Neural crest cell (in vitro differentiated cells): ENCODE results near the gene EXOC4. TPM values are rescaled to one million over a fixed set of nuclear protein-coding genes. Genes with fewer than 3 reads are reported as not detected.

Experiments
- DNase-seq: peaks from one replicate; pipeline ENCODE4 v3.0.0; 2021; ENCODE audit warnings: low read depth, mixed read lengths, low spot score
- H3K27ac Mint-ChIP-seq: one replicate; pipeline ENCODE4 v1.8.0; 2021; ENCODE audit warnings: mild to moderate bottlenecking, mixed read lengths; ENCODE audit not compliant: unreplicated experiment
- H3K27me3 Mint-ChIP-seq: 2 replicates; pipeline ENCODE4 v1.8.0; 2021; ENCODE audit warnings: low read depth, mild to moderate bottlenecking, mixed read lengths
- H3K36me3 Mint-ChIP-seq: 2 replicates; pipeline ENCODE4 v1.8.0; 2021; ENCODE audit warnings: low read depth, mild to moderate bottlenecking, mixed read lengths
- H3K4me1 Mint-ChIP-seq: 2 replicates; pipeline ENCODE4 v1.8.0; 2021; ENCODE audit warnings: mixed read lengths
- H3K4me3 Mint-ChIP-seq: one replicate; pipeline ENCODE4 v1.8.0; 2021; ENCODE audit warnings: mild to moderate bottlenecking, mixed read lengths
- H3K9me3 Mint-ChIP-seq: 2 replicates; pipeline ENCODE4 v1.8.0; 2021; ENCODE audit warnings: mixed read lengths
- total RNA-seq: library from RNA; stranded (reverse); gene quantifications from 2 replicates; pipeline ENCODE4 v1.2.1, GENCODE V29; 2021
- TF ChIP-seq, protein P1 (sequence below): fragments of 200-600 bp; sonication (generic); conservative IDR thresholded peaks from 2 replicates; pipeline ENCODE4 v1.5.0; 2021; ENCODE audit warnings: antibody characterized with exemption, mild to moderate bottlenecking

EXOC4 gene
- total RNA-seq, 1 donor from 2014 or later, result 79.7 TPM

DNA sequence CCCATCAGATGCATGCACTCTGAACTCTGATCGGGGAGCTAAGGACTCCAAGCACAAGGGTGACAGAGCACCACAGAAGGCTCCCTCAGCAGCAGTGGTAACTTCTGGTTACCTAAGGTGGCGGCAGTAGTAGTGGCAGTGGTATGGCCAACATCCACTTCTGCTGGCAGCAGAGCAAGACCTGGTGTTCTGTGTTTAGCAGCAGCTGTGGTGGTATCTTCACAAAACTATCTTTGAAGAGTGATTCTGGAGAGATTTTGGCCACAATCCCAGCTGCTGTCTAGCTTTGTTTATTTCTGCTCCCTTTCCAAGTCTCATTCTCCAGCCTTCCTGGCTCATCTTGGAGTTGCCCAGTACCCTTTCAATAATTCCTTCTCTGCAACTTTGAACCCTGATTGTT is 771.9 kb downstream of the EXOC4 start:
- peaks cover 5% of the 10 kb centered on the region for H3K36me3 Mint-ChIP-seq
- no peaks in the 10 kb centered on the region for H3K27me3 Mint-ChIP-seq
- TF ChIP-seq, protein P1, sequence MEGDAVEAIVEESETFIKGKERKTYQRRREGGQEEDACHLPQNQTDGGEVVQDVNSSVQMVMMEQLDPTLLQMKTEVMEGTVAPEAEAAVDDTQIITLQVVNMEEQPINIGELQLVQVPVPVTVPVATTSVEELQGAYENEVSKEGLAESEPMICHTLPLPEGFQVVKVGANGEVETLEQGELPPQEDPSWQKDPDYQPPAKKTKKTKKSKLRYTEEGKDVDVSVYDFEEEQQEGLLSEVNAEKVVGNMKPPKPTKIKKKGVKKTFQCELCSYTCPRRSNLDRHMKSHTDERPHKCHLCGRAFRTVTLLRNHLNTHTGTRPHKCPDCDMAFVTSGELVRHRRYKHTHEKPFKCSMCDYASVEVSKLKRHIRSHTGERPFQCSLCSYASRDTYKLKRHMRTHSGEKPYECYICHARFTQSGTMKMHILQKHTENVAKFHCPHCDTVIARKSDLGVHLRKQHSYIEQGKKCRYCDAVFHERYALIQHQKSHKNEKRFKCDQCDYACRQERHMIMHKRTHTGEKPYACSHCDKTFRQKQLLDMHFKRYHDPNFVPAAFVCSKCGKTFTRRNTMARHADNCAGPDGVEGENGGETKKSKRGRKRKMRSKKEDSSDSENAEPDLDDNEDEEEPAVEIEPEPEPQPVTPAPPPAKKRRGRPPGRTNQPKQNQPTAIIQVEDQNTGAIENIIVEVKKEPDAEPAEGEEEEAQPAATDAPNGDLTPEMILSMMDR, result no peak
- DNase-seq, result no peak
- H3K9me3 Mint-ChIP-seq, result peaks cover 6% of the 10 kb centered on the region
- H3K4me3 Mint-ChIP-seq, result no peak overlapping the region
- no peak overlapping the region for H3K27ac Mint-ChIP-seq
- H3K4me1 Mint-ChIP-seq, result no peaks in the 10 kb centered on the region

DNA sequence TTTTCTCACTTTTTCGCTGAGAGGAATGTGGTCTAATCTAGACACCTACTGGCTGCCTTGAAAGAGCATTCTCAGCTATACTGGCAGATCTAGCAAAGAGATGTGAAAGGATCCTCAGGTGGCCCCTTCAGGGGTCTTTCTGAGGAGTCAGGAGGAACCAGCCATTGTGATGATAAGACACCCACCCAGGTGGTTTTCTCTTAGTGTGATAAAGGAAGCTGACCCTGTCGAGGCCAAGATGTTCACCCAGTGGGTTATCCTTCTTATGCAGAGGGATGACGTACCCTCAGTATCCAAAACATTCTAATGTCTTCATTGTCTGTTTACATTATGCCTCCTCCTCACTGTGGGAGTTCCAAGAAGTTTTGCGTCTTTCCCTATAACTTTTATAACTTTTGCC is 776.0 kb downstream of the EXOC4 start:
- DNase-seq, result no peak
- Mint-ChIP-seq H3K27me3 (no peaks in the 10 kb centered on the region), H3K4me1 (no peaks in the 10 kb centered on the region), H3K4me3 (no peak overlapping the region), H3K9me3 (peaks cover 8% of the 10 kb centered on the region), H3K36me3 (peaks cover 7% of the 10 kb centered on the region), H3K27ac (no peak overlapping the region)
- TF ChIP-seq, protein P1, result no peak

DNA sequence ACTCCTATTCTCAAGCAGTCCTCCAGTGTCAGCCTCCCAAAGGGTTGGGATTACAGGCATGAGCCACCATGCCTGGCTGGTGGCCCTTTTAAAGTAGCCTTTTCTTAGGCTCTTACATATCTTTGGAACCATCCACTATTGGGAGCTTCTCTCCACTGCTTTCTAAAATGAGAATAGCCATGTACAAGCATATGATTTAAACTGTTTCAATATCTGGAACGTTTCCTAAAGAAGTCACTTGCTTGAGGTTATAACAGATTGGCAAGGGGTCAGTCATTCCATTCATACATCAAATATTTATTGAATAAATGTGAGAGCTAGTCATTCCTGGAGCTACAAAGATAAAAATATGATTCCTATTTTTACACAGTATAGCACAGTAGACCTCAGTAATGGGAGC is 776.9 kb downstream of the EXOC4 start:
- no peaks in the 10 kb centered on the region for H3K27me3 Mint-ChIP-seq
- no peaks in the 10 kb centered on the region for H3K4me1 Mint-ChIP-seq
- TF ChIP-seq, protein P1, result no peak
- no peak for DNase-seq
- peaks cover 11% of the 10 kb centered on the region for H3K36me3 Mint-ChIP-seq
- H3K9me3 Mint-ChIP-seq, result peaks cover 8% of the 10 kb centered on the region
- H3K4me3 Mint-ChIP-seq, result no peak overlapping the region
- H3K27ac Mint-ChIP-seq, result no peak overlapping the region

DNA sequence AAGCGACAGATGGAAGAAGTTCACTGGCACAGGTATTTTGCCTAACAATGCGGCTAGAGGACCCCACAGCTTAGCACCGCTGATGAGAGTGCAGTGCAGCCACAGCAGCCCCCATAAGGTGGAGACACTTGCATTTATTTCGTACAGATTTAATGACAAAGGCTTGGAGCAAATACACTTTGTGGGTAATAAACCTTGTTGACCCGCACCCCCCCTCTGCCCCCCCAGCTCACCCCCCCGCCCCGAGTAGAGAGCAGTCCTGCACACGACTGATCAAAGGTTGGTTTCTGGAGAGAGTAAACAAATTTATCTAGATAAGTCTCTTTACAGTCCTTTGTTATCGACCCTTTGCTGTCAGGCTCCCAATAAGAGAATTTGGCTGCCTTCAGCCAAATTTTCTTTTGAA is 777.6 kb downstream of the EXOC4 start:
- no peak for DNase-seq
- H3K9me3 Mint-ChIP-seq, result peaks cover 8% of the 10 kb centered on the region
- no peaks in the 10 kb centered on the region for H3K27me3 Mint-ChIP-seq
- no peak overlapping the region for H3K27ac Mint-ChIP-seq
- TF ChIP-seq, protein P1, result no peak
- H3K4me3 Mint-ChIP-seq, result no peak overlapping the region
- H3K4me1 Mint-ChIP-seq, result no peaks in the 10 kb centered on the region
- H3K36me3 Mint-ChIP-seq, result peaks cover 11% of the 10 kb centered on the region

DNA sequence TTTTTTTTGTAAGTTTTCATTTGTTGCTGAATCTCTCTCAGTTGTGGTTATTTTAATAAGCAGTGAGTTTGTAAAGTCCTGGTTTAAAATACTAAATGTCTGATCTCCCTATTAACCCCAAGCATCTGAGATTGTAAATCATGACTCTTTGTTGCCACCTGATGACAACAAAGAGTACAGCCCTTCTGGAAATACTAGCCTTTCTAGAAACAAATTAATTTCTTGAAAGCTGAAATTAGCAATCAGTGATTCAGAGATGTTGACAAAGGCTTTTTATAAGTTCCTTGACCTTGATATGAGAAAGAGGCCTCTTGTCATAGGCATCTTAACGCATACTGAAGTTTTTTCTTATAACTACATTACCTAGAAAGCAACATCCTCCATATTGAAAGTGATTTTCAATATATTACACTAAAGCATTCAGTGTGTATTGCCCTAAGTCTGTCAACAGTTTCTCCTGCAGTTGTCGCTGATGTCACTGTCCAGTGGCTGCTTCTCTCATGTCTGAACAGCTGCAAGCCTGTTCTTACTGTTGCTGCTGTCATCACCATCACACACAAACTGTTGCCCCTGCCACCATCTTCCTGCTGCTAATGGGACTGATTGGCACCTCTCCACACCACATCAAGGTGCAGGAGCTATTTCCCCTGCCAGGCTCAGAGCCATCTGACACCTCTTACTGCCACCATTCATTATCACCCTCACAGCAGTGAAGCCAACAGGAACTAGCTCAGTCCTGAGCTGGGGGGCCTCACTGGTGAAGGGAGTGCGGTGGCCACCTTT is 779.1 kb downstream of the EXOC4 start:
- Mint-ChIP-seq H3K27ac (no peak overlapping the region), H3K36me3 (peaks cover 11% of the 10 kb centered on the region), H3K4me1 (no peaks in the 10 kb centered on the region), H3K9me3 (peaks cover 8% of the 10 kb centered on the region), H3K27me3 (no peaks in the 10 kb centered on the region), H3K4me3 (no peak overlapping the region)
- DNase-seq, result no peak
- TF ChIP-seq, protein P1, result peak; percentile 38
